ENCODE measurements around the gene LMNTD1.

GRCh38 chr12:25585662-25586061 is 32.6 kb upstream of the LMNTD1 start:
- TF ChIP-seq, protein P1, sequence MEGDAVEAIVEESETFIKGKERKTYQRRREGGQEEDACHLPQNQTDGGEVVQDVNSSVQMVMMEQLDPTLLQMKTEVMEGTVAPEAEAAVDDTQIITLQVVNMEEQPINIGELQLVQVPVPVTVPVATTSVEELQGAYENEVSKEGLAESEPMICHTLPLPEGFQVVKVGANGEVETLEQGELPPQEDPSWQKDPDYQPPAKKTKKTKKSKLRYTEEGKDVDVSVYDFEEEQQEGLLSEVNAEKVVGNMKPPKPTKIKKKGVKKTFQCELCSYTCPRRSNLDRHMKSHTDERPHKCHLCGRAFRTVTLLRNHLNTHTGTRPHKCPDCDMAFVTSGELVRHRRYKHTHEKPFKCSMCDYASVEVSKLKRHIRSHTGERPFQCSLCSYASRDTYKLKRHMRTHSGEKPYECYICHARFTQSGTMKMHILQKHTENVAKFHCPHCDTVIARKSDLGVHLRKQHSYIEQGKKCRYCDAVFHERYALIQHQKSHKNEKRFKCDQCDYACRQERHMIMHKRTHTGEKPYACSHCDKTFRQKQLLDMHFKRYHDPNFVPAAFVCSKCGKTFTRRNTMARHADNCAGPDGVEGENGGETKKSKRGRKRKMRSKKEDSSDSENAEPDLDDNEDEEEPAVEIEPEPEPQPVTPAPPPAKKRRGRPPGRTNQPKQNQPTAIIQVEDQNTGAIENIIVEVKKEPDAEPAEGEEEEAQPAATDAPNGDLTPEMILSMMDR (IDR thresholded peaks at IDR 0.05): no peak
- no peak for TF ChIP-seq POLR2A (IDR thresholded peaks at IDR 0.05)
